ENCODE measurements around the gene BCAP31. TPM values are rescaled to one million over a fixed set of nuclear protein-coding genes. Genes with fewer than 3 reads are reported as not detected.
A peak's percentile ranks its signal among the peaks of the same experiment; 100 is the strongest.

Gene BCAP31
- total RNA-seq, 1 experiment from 2014 or later = 289 TPM

DNA sequence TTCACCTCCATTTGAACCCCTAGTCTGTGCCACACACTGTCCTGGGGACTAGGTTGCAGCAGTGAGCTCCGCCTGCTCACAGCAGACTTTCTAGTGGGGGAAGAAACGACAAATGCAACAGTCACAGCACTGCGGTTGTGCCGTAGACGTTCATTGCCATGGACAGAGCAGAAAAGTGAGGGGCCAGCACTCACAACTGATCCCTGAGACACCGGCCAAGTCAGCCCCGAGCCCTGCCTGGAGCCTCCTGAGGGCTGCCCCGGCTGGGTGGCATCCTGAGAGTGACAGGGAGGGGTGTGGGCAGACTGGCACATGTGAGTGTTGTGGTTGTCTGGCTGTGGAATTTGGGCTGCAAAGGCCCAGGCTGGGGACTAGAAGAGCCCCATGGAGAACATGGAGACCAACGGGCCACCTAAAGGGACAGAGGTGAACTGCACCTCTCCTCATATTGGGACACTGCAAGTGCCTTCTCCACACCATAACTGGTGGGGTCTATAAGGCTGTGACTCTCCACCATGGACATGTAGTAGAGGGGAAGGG, 72.6 kb downstream of the BCAP31 start:
- no peak overlapping the region for H3K27ac ChIP-seq (ENCODE audit: low read length)
- DNase-seq (peak; percentile 35), ATAC-seq (peak; percentile 74)
- ChIA-PET POLR2A (ENCODE audit: unreplicated experiment) (no interaction called here), CTCF (no interaction called here)
- intact Hi-C loops (cut with micrococcal nuclease) = no loop called here
- no peak overlapping the region for H2AFZ ChIP-seq (ENCODE audit: low read length)
- no peaks in the 10 kb centered on the region for H3K79me2 ChIP-seq (ENCODE audit: low read length)
- no peaks in the 10 kb centered on the region for H3K36me3 ChIP-seq (ENCODE audit: low read depth, low read length)
- H3K9me2 ChIP-seq (replicated peaks; ENCODE audit: low read length) = no peaks in the 10 kb centered on the region
- no peak overlapping the region for H3K4me3 ChIP-seq (ENCODE audit: low read length)
- H3K4me2 ChIP-seq (ENCODE audit: low read length) = no peak overlapping the region
- H4K20me1 ChIP-seq (ENCODE audit: low read length) = no peaks in the 10 kb centered on the region
- no peak overlapping the region for H3K9ac ChIP-seq (ENCODE audit: low read length)
- no peaks in the 10 kb centered on the region for H3K4me1 ChIP-seq (ENCODE audit: insufficient read depth, low read length)
- TF ChIP-seq, protein P1, sequence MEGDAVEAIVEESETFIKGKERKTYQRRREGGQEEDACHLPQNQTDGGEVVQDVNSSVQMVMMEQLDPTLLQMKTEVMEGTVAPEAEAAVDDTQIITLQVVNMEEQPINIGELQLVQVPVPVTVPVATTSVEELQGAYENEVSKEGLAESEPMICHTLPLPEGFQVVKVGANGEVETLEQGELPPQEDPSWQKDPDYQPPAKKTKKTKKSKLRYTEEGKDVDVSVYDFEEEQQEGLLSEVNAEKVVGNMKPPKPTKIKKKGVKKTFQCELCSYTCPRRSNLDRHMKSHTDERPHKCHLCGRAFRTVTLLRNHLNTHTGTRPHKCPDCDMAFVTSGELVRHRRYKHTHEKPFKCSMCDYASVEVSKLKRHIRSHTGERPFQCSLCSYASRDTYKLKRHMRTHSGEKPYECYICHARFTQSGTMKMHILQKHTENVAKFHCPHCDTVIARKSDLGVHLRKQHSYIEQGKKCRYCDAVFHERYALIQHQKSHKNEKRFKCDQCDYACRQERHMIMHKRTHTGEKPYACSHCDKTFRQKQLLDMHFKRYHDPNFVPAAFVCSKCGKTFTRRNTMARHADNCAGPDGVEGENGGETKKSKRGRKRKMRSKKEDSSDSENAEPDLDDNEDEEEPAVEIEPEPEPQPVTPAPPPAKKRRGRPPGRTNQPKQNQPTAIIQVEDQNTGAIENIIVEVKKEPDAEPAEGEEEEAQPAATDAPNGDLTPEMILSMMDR (conservative IDR thresholded peaks at IDR 0.05; ENCODE audit: low read depth, low read length) = peak; percentile 48
- TF ChIP-seq EZH2phosphoT487 (IDR thresholded peaks at IDR 0.05; ENCODE audit: borderline replicate concordance, low read length) (no peak), EZH2 (IDR thresholded peaks at IDR 0.05; ENCODE audit: low read length, unreplicated experiment) (no peak)
- no TSS peak for BruUV-seq (replicated peaks)
- H3K9me3 ChIP-seq (ENCODE audit: low read length) = no peaks in the 10 kb centered on the region
- no peaks in the 10 kb centered on the region for H3F3A ChIP-seq (ENCODE audit: low read length, unreplicated experiment)
- no peaks in the 10 kb centered on the region for H3K27me3 ChIP-seq (ENCODE audit: low read length)

DNA sequence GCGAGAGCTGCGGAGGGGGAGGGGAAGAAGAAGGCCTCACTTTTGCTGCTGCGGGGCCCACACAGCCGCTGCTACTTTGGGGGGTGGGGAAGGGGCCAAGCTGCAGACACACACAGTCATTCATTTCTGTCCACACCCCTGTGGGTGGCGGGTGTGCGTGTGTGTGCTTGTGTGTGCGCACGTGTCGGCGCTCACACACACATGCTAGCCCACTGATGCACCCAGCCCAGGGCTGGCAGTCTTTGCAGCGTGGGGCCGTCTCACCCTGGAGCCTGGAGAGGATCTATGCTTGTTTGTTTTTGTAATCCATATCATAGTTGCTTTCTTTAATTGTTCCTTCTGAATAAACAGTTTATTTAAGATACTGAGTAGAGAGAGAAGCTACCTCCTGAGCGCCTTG, 73.2 kb downstream of the BCAP31 start:
- H3K9me2 ChIP-seq (replicated peaks; ENCODE audit: low read length) = no peaks in the 10 kb centered on the region
- H3K9me3 ChIP-seq (ENCODE audit: low read length) = no peaks in the 10 kb centered on the region
- BruUV-seq (replicated peaks) = no TSS peak
- intact Hi-C loops (cut with micrococcal nuclease) = no loop called here
- DNase-seq = no peak
- no peak overlapping the region for H3K27ac ChIP-seq (ENCODE audit: low read length)
- POLR2A ChIA-PET (ENCODE audit: unreplicated experiment) = no interaction called here
- CTCF ChIA-PET = no interaction called here
- H3K4me3 ChIP-seq (ENCODE audit: low read length) = no peak overlapping the region
- no peaks in the 10 kb centered on the region for H3K4me1 ChIP-seq (ENCODE audit: insufficient read depth, low read length)
- ATAC-seq = no peak
- H3K36me3 ChIP-seq (ENCODE audit: low read depth, low read length) = no peaks in the 10 kb centered on the region
- H4K20me1 ChIP-seq (ENCODE audit: low read length) = no peaks in the 10 kb centered on the region
- TF ChIP-seq, protein P1 (conservative IDR thresholded peaks at IDR 0.05; ENCODE audit: low read depth, low read length) = no peak
- TF ChIP-seq EZH2 (IDR thresholded peaks at IDR 0.05; ENCODE audit: low read length, unreplicated experiment) = no peak
- no peak for TF ChIP-seq EZH2phosphoT487 (IDR thresholded peaks at IDR 0.05; ENCODE audit: borderline replicate concordance, low read length)
- no peak overlapping the region for H3K4me2 ChIP-seq (ENCODE audit: low read length)
- no peaks in the 10 kb centered on the region for H3K27me3 ChIP-seq (ENCODE audit: low read length)
- no peak overlapping the region for H3K9ac ChIP-seq (ENCODE audit: low read length)
- no peak overlapping the region for H2AFZ ChIP-seq (ENCODE audit: low read length)
- no peaks in the 10 kb centered on the region for H3K79me2 ChIP-seq (ENCODE audit: low read length)
- H3F3A ChIP-seq (ENCODE audit: low read length, unreplicated experiment) = no peaks in the 10 kb centered on the region

Other genes starting within 250 kb of the BCAP31 start
- gene BGN, start 229.4 kb downstream of the BCAP31 start, total RNA-seq (2014; rRNA removed) = not detected in 2 replicates
- not detected in 2 replicates for gene ATP2B3, start 206.7 kb downstream of the BCAP31 start, total RNA-seq (2014; rRNA removed)
- gene CCNQ, start 125.2 kb downstream of the BCAP31 start, total RNA-seq (2014; rRNA removed) = 110 and 145 TPM in 2 replicates
- gene DUSP9, start 77.2 kb downstream of the BCAP31 start, total RNA-seq (2014; rRNA removed) = 10.7 and 13.0 TPM in 2 replicates
- 1.0 and 3.3 TPM in 2 replicates for gene PNCK, start 50.6 kb downstream of the BCAP31 start, total RNA-seq (2014; rRNA removed)
- 45.3 and 52.5 TPM in 2 replicates for gene SLC6A8, start 36.5 kb downstream of the BCAP31 start, total RNA-seq (2014; rRNA removed)
- 44.4 and 48.6 TPM in 2 replicates for gene ABCD1, start 469 bp upstream of the BCAP31 start, total RNA-seq (2014; rRNA removed)
- 27.3 and 43.5 TPM in 2 replicates for gene PLXNB3, start 39.9 kb upstream of the BCAP31 start, total RNA-seq (2014; rRNA removed)
- gene SRPK3, start 56.7 kb upstream of the BCAP31 start, total RNA-seq (2014; rRNA removed) = 0.40 and 1.5 TPM in 2 replicates
- gene IDH3G, start 70.0 kb upstream of the BCAP31 start, total RNA-seq (2014; rRNA removed) = 88.6 and 104 TPM in 2 replicates
- gene SSR4, start 70.3 kb upstream of the BCAP31 start, total RNA-seq (2014; rRNA removed) = 232 and 298 TPM in 2 replicates
- 0.26 and 0.63 TPM in 2 replicates for gene PDZD4, start 106.2 kb upstream of the BCAP31 start, total RNA-seq (2014; rRNA removed)
- 5.2 and 11.2 TPM in 2 replicates for gene L1CAM, start 161.8 kb upstream of the BCAP31 start, total RNA-seq (2014; rRNA removed)
- not detected in 2 replicates for gene AVPR2, start 180.3 kb upstream of the BCAP31 start, total RNA-seq (2014; rRNA removed)
- gene ARHGAP4, start 201.9 kb upstream of the BCAP31 start, total RNA-seq (2014; rRNA removed) = 4.0 and 4.6 TPM in 2 replicates
- gene NAA10, start 210.7 kb upstream of the BCAP31 start, total RNA-seq (2014; rRNA removed) = 169 and 172 TPM in 2 replicates
- 3.7 TPM in 1 of 2 replicates, not detected in the other for gene RENBP, start 220.3 kb upstream of the BCAP31 start, total RNA-seq (2014; rRNA removed)
- gene HCFC1, start 247.4 kb upstream of the BCAP31 start, total RNA-seq (2014; rRNA removed) = 66.9 and 94.0 TPM in 2 replicates
- gene TMEM187, start 248.4 kb upstream of the BCAP31 start, total RNA-seq (2014; rRNA removed) = 10.6 and 12.4 TPM in 2 replicates

Data from PC-3 (cell line).